ACHN (cell line): ENCODE data around the gene ACACA.
A peak's percentile ranks its signal among the peaks of the same experiment; 100 is the strongest.
"Not testable (repeated sequence)": the region's sequence is repeated elsewhere in the genome, so short reads cannot be mapped to it uniquely, and the experiment has no call there.

Experiments
- DNase-seq: peaks from one replicate; pipeline ENCODE4 v3.0.0-alpha.2; 2015
- in situ Hi-C: cut with HindIII; loops from 2 replicates; pipeline ENCODE4 v1.10.0; 2017; ENCODE audit warnings: low sequenced_read_pairs, low pct_ligation_motif_present, low pct_unique_long_range_greater_than_20kb

ACACA gene

DNA sequence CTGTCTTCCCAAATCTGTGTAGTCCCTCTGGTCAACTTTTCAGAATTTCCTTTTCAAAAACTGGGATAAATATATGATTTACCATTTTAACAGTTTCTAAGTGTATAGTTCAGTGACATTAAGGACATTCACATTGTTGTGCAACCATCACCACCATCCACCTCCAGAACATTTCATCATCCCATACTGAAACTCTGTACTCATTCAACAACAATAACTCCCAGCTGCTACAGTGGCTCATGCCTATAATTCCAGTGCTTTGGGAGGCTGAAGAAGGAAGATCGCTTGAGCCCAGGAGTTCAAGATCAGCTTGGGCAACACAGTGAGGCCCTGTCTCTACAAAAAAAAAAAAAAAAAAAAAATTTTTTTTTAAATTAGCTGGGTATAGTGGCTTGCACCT is 326.9 kb downstream of the ACACA start:
- no peak for DNase-seq
- in situ Hi-C loops: no loop called here

DNA sequence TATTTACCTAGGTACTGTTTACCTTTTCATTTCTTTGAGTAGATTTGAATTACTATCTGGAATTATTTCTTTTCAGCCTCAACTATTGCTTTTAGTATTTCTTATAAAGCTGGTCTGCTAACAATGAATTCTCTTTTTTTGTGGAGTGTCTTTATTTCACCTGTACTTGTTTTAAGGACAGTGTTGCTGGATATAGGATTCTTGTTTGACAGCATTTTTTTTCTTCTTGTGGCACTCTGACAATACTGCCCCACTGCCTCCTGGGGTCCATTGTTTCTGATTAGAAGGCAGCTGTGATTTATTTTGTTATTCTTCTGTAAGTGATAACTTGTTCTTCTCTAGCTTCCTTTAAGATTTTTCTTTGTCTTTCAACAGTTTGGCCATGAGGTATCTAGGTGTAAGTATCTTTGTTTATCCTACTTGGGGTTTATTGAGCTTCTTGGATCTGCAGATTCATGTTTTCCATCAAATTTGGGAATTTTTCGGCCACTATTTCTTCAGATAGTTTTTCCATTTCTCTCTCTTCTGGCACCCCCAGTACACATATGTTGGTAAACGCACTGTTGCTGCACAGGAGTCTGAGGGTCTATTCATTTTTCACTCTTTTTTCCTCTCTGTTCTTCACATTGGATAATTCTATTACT is 327.4 kb downstream of the ACACA start:
- DNase-seq: no peak
- in situ Hi-C loops: no loop called here

DNA sequence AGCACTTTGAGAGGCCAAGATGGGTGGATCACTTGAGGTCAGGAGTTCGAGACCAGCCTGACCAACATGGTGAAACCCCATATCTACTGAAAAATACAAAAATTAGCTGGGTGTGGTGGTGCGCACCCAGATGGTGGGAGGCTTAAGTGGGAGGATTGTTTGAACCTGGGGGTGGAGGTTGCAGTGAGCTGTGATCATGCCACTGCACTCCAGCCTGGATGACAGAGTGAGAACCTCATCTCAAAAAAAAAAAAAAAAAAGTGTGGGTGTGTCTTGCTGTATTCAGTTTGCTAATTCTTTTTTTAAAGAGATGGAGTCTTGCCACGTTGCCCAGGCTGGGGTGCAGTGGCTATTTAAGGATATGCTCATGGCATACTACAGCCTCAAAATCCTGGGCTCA is 333.2 kb downstream of the ACACA start:
- DNase-seq, in situ Hi-C loops: not testable (repeated sequence)

DNA sequence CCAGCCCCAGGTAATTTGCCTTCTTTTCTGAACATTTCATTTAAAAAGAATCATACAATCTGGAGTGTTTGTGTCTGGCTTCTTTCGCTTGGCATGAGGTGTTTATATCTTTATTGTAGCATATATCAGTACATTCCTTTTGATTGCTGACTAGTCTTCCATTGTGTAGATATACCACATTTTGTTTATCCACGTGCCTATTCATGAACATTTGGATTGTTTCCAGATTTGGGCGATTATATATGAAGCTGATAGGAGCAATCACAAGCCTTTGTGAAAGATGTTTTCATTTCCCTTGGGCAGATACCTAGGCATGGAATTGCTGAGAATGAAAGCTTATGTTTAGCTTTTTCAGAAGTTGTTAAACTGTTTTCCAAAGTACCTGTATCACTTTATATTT is 337.5 kb downstream of the ACACA start:
- no peak for DNase-seq
- in situ Hi-C loops: no loop called here

DNA sequence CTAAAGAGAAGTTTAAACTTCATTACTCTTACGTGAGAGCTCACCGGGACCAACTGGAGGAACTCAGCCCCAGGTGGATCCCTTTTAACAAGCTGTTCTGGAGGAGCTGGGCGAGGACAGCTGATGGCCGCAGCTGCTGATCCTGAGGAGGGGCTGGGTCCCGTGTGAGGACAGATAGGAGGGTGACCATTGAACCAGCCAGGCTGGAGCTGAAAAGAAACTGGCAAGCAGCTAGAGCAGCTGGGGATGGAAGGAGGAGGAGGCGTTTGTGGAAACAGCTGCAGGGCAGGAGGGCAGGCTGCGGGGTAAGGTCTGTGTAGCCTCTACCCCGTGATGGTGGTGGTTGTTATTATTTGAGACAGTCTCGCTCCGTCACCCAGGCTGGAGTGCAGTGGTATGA is 338.4 kb downstream of the ACACA start:
- no peak for DNase-seq
- in situ Hi-C loops: no loop called here

DNA sequence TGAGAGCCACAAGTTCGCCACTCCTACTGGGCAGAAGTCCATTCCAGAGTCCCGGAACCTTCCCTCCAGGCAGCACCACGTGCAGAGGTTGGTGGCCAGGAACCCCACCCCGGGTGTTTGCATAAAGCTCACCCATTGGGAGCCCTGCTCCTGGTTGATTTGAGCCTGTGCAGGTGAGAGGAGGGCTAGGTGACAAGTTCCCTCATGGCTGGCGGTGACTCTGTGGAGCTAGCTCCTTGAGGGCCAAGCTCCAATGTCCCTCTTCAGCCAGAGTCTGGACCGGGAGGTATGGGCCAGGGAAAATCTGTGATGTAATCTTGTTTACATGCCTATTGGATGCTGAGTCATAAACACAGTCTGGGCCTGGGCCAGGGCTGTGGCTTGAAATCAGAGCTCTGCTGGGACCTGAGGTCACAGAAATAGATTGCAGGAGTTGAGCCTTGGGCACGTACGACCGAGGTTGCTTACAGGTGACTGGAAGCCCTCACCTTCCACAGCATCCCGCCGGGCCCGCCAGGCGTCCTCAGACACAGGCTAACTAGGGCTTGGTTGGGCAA is 339.0 kb downstream of the ACACA start:
- in situ Hi-C loops: no loop called here
- DNase-seq: peak; percentile 73

DNA sequence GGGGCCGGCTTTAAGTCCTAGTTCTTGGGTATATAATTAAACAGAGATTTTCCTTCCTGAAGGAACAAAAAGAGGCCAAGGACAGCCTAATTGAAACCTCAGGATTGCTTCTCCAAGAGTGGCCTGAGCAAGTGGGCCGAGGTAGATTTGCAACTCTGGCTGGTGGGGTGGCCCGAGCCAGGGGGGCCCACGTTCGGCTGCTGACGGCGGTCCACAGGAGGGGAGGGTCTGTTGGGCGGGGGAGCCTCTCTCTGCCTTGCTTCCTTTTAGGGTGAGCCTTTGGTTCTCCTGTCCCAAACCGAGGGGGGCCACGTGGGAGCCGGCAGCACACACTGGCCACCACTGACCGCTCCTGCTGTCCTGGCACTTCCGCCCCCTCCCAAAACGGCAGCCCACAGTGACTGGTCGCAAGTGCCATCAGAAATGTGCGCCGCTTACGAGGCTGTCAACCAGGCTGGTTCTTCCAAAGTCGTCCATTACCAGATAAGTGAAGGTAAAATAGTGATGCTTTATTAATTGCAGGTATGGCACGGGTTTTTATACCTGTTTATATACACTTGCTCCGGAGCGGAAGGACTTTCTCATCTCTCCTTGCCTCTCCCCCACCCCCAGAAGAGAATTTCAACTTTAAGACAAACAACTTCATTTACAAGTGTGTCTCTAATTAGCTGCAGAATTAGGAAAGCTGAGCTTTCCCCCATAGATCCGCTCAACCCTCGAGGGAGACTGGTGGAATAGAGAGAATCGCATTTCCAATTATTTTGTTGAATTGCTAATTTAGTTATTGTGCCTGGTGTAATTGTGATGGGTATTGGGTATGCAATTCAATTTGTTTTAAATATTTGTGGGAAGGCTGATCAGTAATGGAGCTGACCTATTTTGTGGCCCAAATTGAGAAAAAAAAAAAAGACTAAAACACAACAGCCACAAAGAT is 340.0 kb downstream of the ACACA start:
- no peak for DNase-seq
- in situ Hi-C loops: no loop called here

DNA sequence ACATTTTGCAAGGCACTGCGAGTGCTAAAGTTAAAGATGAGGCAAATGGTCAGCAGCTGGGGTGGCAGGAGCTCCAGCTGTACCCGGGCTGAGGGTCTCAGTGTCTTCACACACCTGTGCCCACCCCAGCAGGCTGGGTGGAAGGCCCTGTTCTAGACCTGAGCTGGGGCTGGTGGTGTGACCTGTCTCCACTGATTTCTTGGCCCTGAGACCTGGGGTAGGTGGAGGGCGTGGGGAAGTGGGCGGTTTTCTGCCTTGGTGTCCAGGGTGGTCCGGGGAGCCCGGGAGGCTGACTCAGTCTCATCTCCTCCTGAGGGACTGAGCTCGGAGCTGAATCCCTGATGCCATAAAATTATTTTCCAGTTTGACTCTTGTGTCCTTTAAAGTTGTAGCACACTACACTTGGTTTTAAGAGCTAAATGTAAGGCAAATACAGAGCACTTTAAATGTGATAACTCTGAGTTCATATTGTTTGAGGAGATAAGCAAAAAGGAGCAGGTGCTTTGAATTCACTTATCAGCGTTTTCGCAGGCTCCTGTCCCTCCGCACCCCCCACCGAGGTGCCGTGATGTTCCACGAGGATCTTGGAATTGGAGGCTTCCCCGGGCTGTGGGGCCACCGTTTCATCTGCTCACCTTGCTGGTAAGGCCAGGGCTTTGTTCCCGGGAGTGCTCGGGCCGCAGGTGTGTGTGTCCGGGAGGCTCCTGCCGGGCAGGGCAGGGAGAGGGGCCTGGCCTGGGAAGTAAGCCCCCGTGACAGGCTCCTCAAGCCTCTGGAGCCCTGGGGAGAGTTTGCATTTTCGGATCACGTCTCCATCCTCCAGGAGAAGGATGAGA is 340.9 kb downstream of the ACACA start:
- in situ Hi-C loops: no loop called here
- no peak for DNase-seq

DNA sequence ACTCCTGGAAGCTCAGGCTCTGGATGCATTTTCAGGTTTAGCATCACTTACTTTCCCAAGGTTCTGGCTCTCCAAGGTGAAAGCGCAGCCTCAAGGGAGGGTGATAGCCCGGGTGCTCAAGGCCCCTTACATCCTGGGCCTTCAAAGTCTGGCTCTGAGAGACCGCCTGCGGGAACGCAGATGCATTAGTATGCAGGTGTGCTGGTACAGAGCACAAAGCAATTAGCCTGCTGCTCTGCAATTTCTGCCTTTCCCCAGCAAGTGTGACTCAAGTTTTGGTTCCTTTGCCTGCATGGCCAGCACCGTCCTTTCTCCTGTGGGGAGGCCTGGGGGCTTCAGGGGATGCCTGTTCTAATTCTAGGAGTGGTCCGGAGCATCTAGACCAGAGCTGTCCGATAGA is 341.7 kb downstream of the ACACA start:
- DNase-seq: no peak

DNA sequence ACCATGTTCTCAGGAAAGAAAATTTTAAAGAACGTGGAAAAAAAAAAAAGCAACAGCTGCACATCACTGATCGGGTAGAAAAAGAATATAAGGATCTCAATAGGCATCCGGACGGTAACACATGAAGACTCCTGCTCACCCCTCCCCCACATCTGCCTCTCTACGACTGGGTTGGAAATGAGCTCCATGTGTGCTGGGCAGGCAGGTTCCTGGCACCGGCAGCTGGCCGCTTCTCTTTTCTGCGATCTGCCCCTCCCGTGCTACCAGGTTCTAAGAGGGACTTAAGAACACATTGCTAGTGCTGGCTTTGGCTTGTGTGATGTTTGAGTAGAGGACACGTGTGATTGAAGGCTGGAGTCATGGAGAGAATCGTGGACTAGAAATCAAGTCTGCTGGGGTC is 342.4 kb downstream of the ACACA start:
- in situ Hi-C loops: no loop called here
- no peak for DNase-seq

More for the DNA sequence above, 341.7 kb downstream of the ACACA start:
- in situ Hi-C loops: no loop called here

DNA sequence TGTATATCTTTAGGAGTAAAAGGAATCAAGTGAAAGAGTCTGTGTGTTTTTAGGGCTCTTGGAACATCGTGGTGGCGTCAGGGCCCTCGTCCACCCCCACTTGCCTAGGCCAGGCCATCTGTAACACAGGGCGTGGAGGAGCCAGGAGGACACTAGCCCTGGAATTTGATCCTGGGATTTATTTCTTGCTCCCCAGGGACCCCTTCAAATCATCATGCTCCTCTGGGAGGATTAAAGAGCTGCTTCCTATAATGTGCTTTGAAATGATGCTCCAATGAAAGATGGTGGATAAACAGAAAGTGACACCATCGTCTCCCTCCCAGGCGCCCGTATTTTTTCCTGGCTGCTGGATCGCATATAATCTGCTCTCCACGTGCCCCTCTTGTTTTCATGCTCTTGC is 344.6 kb downstream of the ACACA start:
- in situ Hi-C loops: no loop called here
- no peak for DNase-seq

DNA sequence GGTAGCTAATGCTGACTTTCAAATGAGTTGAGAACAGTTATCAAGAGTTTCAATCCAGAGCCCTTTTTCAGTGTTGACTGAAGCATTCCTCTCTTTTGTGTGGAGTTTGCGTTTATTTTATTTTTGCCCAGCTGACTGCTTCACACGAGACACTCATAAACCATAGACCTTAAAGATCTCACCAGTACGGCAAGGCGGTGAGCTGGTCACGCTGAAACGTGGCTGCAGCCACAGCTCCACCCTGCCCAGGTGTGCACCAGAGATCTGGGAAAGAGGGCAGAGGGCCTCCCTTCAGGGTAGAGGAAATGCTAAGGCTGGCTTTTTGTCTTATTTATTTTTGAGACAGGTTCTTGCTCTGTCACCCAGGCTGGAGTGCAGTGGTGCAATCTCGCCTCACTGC is 345.7 kb downstream of the ACACA start:
- in situ Hi-C loops: no loop called here
- DNase-seq: no peak

DNA sequence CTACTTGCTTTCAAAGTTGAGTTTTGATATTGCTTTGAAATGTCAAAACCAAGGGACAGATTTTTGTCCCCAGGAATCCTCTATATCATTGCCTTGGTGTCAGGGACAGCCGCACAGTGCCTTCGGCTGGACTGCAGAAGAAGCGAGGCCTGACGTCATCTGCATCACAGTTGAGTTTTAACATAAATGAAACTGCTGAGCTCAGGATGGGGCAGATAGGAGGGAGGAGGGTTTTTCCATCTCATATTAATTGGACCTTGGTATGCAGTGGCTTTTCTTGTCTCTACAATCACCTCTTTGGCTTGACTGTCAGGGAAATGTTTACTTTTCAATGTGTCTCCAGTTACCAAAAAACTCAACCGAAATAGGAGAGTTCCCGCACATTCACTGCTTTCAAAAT is 346.5 kb downstream of the ACACA start:
- no peak for DNase-seq
- in situ Hi-C loops: no loop called here

DNA sequence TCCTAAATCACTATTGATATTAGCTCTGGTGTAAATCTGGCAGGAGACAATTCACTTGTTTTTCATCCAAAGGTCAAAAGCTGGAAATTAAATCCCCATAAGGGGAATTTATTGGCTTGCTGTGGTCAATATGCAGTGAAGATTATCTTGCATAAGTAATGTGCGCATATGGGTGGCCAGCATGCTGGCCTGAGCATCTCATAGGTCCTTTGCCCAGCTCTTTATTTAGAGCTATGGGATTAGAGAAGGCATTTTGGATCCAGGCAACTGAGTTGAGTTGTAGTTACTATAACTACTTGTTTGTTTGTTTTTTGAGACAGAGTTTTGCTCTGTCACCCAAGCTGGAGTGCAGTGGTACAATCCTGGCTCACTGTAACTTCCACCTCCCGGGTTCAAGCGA is 347.1 kb downstream of the ACACA start:
- DNase-seq: no peak
- in situ Hi-C loops: no loop called here

DNA sequence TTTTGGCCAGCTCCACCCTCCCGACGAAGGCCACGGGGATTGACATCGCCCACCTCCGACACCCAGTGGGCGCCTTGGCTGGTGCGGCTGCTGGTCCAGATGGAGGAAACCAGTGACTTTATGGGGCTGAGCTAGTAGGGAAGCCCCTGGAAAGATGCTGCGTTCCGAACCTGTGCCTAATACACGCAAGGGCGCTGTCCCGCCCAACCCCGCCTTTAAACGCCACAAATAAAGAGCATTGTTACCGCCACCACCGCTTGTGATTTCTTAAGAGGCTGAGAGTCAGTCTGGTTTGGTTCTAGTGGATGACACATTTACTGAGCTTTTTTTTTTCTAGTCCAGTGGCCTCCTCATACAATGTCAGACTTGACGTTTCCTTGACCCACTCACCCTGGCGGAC is 350.0 kb downstream of the ACACA start:
- in situ Hi-C loops: no loop called here
- no peak for DNase-seq

DNA sequence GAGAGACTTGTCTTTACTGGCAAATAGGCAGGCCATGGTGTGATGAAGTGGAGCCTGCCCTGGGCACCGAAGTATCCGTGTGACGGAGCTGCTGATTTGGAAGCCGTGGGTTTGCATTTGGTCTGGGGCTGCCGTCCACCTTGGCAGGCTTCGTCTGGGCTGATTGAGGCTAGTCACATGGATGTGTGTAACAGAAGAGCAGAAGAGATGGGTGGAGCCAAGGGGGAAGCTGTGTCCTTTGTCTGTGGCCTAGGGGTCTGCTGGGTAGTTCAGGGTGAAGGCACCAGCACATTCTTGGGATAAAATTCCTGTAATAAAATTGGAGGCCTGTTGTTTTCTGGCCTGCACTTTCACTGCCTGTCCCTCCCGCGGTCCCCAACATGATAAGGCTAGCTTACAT is 351.7 kb downstream of the ACACA start:
- DNase-seq: no peak
- in situ Hi-C loops: no loop called here

DNA sequence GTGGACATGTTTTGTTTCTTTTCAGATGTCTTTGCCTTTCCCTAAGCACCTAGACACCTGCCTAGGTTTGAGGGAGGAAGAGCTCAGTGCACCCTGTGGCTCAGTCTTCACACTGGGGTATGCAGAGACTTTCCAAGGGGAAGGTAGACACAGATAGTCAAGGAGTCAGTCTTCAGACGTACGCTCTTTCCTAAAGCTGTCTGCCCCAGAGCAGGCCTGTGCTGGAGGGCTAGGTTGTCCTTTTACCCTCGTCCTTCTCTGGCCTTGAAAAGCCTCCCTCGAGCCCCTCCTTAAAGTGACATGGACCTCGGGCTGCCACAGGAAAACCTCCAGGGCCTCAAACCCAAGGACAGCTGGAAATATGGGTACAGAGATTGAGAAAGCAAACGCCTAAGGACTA is 354.2 kb downstream of the ACACA start:
- DNase-seq: no peak
- in situ Hi-C loops: no loop called here

DNA sequence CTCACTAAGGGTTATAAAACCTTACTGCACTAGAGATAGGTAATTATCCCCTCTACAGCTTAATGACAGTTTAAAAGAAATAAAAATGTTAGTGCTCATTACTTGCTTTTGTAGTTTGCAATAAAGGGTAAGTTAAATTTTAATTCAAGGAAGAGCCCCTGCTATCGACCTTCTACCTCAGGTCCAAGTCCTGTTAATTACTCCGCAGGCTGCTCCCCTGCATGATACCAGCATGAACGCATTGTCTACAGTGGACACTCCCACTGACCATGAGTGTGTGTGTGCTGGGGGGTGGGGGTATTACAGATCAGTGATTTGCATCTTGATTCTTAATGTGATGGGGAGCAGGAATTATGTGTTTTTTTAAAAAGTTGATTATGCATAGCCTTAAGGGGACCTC is 354.8 kb downstream of the ACACA start:
- in situ Hi-C loops: no loop called here
- no peak for DNase-seq

DNA sequence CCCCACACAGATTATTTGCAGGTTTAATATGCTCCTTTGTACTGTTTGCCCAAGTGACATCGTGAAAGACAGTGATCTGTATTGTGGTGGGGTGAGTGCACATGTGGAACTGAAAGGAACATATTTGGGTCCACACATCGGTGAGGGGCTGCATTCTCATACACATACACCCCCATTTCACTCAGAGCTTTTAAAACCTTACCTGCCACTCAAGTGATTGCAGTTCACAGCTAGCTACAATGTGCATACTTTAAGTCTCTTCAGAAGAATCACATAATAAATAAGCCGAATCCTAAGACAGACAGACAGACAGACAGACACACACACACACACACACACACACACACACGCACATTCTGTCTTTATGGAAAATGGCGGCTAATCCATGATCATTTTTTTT is 355.3 kb downstream of the ACACA start:
- in situ Hi-C loops: no loop called here

More for the DNA sequence above, 355.3 kb downstream of the ACACA start:
- DNase-seq: no peak
